ENCODE measurements around the gene TBC1D14. TPM values are rescaled to one million over a fixed set of nuclear protein-coding genes. Genes with fewer than 3 reads are reported as not detected.
A peak's percentile ranks its signal among the peaks of the same experiment; 100 is the strongest.

The TBC1D14 gene
- polyA plus RNA-seq, 3 donors, result 36.3 to 44.7 (median 39.3) TPM

DNA sequence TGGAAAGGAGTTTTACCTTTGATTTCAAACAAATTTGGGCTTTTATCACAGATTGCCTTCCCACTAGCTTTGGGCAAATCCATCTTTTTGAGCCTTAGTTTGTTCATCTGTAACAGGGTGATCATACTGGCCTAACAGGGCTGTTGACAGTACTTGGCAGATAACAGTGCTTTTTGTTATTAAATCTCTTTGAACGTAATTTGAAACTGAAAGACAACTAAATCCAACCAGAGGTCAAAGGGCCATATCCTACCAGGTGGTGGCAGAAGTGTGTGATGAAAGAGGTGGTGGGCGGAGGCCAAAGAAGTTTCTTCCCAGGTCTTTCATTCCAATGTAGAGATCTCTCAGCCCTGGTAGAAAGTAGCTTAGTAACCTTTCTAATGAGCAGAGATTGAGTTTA, 98.3 kb downstream of the TBC1D14 start:
- Histone ChIP-seq H3K27me3 (ENCODE audit: control insufficient read depth in 2 of 2, insufficient read depth in 2 of 2, low read length in 2 of 2) (no peaks in the 10 kb centered on the region), H3K9ac (ENCODE audit: insufficient read depth, low read length, poor library complexity, severe bottlenecking) (no peak overlapping the region), H3K4me3 (replicated peaks in 1 of 3; ENCODE audit: low read depth in 2 of 3, low read length in 3 of 3) (no peak overlapping the region), H3K9me3 (replicated peaks in 1 of 2; ENCODE audit: control insufficient read depth in 1 of 2, insufficient read depth in 1 of 2, low read length in 2 of 2) (no peaks in the 10 kb centered on the region), H3K4me1 (ENCODE audit: control insufficient read depth in 1 of 2, insufficient read depth in 2 of 2, low read length in 2 of 2) (no peaks in the 10 kb centered on the region), H4K20me1 (ENCODE audit: insufficient read depth, low read length) (peaks cover 57% of the 10 kb centered on the region), H3K27ac (ENCODE audit: low read depth in 1 of 2, low read length in 2 of 2) (peak overlapping the region in 1 of 2 donors; percentile 55), H3K36me3 (replicated peaks in 1 of 2; ENCODE audit: control insufficient read depth in 1 of 2, insufficient read depth in 2 of 2, low read length in 2 of 2) (peaks cover 82 to 100% of the 10 kb centered on the region in 2 donors), H3K79me2 (ENCODE audit: insufficient read depth, low read length) (peaks cover 3% of the 10 kb centered on the region), H2AFZ (ENCODE audit: insufficient read depth, low read depth, low read length, poor library complexity, severe bottlenecking) (no peak overlapping the region), H3K4me2 (replicated peaks; ENCODE audit: extremely low read depth, low read length, poor library complexity, severe bottlenecking) (no peak overlapping the region)
- Mint-ChIP-seq H3K36me3 (peaks cover 79 to 92% of the 10 kb centered on the region in 2 donors), H3K4me1 (no peaks in the 10 kb centered on the region), H3K27me3 (ENCODE audit: low read depth in 3 of 3) (no peaks in the 10 kb centered on the region), H3K4me3 (no peak overlapping the region), H3K27ac (peak overlapping the region in 1 of 7 donors; percentile 50), H3K9me3 (no peaks in the 10 kb centered on the region)
- intact Hi-C loops (cut with micrococcal nuclease), result no loop called here
- no CpG with 5 or more reads among the region's 2 CpGs for WGBS (ENCODE audit: insufficient coverage)
- TF ChIP-seq, protein P1, sequence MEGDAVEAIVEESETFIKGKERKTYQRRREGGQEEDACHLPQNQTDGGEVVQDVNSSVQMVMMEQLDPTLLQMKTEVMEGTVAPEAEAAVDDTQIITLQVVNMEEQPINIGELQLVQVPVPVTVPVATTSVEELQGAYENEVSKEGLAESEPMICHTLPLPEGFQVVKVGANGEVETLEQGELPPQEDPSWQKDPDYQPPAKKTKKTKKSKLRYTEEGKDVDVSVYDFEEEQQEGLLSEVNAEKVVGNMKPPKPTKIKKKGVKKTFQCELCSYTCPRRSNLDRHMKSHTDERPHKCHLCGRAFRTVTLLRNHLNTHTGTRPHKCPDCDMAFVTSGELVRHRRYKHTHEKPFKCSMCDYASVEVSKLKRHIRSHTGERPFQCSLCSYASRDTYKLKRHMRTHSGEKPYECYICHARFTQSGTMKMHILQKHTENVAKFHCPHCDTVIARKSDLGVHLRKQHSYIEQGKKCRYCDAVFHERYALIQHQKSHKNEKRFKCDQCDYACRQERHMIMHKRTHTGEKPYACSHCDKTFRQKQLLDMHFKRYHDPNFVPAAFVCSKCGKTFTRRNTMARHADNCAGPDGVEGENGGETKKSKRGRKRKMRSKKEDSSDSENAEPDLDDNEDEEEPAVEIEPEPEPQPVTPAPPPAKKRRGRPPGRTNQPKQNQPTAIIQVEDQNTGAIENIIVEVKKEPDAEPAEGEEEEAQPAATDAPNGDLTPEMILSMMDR (IDR thresholded peaks at IDR 0.05), result no peak
- no peak for DNase-seq

DNA sequence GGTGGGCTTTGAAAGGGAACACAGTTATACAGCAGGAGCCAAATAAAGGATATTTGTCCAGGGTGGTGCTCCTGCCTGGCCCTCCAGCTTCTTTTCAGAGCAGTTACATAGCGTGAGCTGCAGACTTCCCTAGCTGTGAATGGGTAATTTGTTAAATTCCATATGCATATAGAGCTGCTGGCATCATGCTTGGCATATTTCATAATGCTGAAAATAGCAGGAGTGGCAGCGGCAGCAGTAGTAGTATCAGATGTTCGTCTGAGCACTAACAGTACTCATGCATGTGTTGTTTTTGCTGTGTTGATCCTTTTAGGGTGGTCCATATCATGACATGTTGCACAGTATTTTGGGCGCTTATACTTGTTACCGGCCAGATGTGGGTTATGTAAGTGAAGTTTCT, 99.9 kb downstream of the TBC1D14 start:
- H3K9me3 ChIP-seq (replicated peaks in 1 of 2; ENCODE audit: control insufficient read depth in 1 of 2, insufficient read depth in 1 of 2, low read length in 2 of 2), result no peaks in the 10 kb centered on the region
- no peak overlapping the region for H2AFZ ChIP-seq (ENCODE audit: insufficient read depth, low read depth, low read length, poor library complexity, severe bottlenecking)
- H3K4me3 Mint-ChIP-seq, result no peak overlapping the region
- WGBS (ENCODE audit: insufficient coverage), result 97% methylated on average over 5 of the region's 5 CpGs
- H3K4me1 ChIP-seq (ENCODE audit: control insufficient read depth in 1 of 2, insufficient read depth in 2 of 2, low read length in 2 of 2), result no peaks in the 10 kb centered on the region
- no peaks in the 10 kb centered on the region for H3K27me3 ChIP-seq (ENCODE audit: control insufficient read depth in 2 of 2, insufficient read depth in 2 of 2, low read length in 2 of 2)
- peaks cover 80 to 99% of the 10 kb centered on the region in 2 donors for H3K36me3 ChIP-seq (replicated peaks in 1 of 2; ENCODE audit: control insufficient read depth in 1 of 2, insufficient read depth in 2 of 2, low read length in 2 of 2)
- peaks cover 58% of the 10 kb centered on the region for H4K20me1 ChIP-seq (ENCODE audit: insufficient read depth, low read length)
- H3K4me3 ChIP-seq (replicated peaks in 1 of 3; ENCODE audit: low read depth in 2 of 3, low read length in 3 of 3), result no peak overlapping the region
- intact Hi-C loops (cut with micrococcal nuclease), result no loop called here
- H3K27ac ChIP-seq (ENCODE audit: low read depth in 1 of 2, low read length in 2 of 2), result no peak overlapping the region
- H3K4me1 Mint-ChIP-seq, result peaks cover 5% of the 10 kb centered on the region
- no peaks in the 10 kb centered on the region for H3K79me2 ChIP-seq (ENCODE audit: insufficient read depth, low read length)
- no peak overlapping the region for H3K27ac Mint-ChIP-seq
- DNase-seq, result no peak
- peaks cover 76 to 91% of the 10 kb centered on the region in 2 donors for H3K36me3 Mint-ChIP-seq
- H3K9me3 Mint-ChIP-seq, result no peaks in the 10 kb centered on the region
- TF ChIP-seq, protein P1 (IDR thresholded peaks at IDR 0.05), result no peak
- no peak overlapping the region for H3K4me2 ChIP-seq (replicated peaks; ENCODE audit: extremely low read depth, low read length, poor library complexity, severe bottlenecking)
- no peaks in the 10 kb centered on the region for H3K27me3 Mint-ChIP-seq (ENCODE audit: low read depth in 3 of 3)
- H3K9ac ChIP-seq (ENCODE audit: insufficient read depth, low read length, poor library complexity, severe bottlenecking), result no peak overlapping the region

Measured in CD14-positive monocyte (primary cell).